Body of pancreas (tissue), 4 donors: Measurements from ENCODE around the gene ZNF423. TPM values are rescaled to one million over a fixed set of nuclear protein-coding genes. Genes with fewer than 3 reads are reported as not detected.

Experiments
- ATAC-seq: fragments of 150-250 bp; one replicate; pipeline ENCODE4 v1.9.1; 2016
- DNase-seq, 4 donors: peaks; one replicate each; pipeline ENCODE4 v3.0.0-alpha.2; 2019
- H3K27ac ChIP-seq, 4 donors: fragments of 200-600 bp; sonication (generic); 1 replicate in 3 of 4; 2 replicates in 1 of 4; pipeline versions ENCODE4 v1.5.1 to v1.6.1; 2016 to 2019; ENCODE audit warnings: mild to moderate bottlenecking in 1 of 4, mixed read lengths in 1 of 4, moderate library complexity in 1 of 4
- H3K27me3 ChIP-seq, 2 donors: fragments of 200-600 bp; sonication (generic); one replicate each; pipeline ENCODE4 v1.6.0; 2016; ENCODE audit warnings: mild to moderate bottlenecking in 1 of 2
- H3K36me3 ChIP-seq, 2 donors: fragments of 200-600 bp; sonication (generic); replicated peaks in 1 of 2; 2 replicates each; pipeline ENCODE4 v1.5.1; 2016; ENCODE audit warnings: low read depth in 2 of 2; ENCODE audit not compliant: insufficient read depth in 1 of 2
- H3K4me1 ChIP-seq: fragments of 200-600 bp; sonication (generic); one replicate; pipeline ENCODE4 v1.6.0; 2016
- H3K4me3 ChIP-seq, 2 donors: fragments of 200-600 bp; sonication (generic); 1 replicate in 1 of 2; 2 replicates in 1 of 2; pipeline ENCODE4 v1.5.1; 2016 to 2019
- H3K9me3 ChIP-seq, 3 donors: fragments of 200-600 bp; sonication (generic); 1 replicate in 2 of 3; 2 replicates in 1 of 3; pipeline ENCODE4 v1.5.1; 2016
- CTCF ChIP-seq, 7 experiments: fragments of 450-650 bp in 4 of 7; fragments of 200-600 bp in 3 of 7; sonication (generic) in 3 of 7; IDR thresholded peaks; one replicate each; pipeline ENCODE4 v1.5.1; 2016 to 2019; ENCODE audit warnings: antibody characterized with exemption in 7 of 7
- POLR2A ChIP-seq, 3 donors: fragments of 450-650 bp; IDR thresholded peaks; one replicate each; pipeline ENCODE4 v1.6.1; 2016; ENCODE audit warnings: antibody characterized with exemption in 3 of 3, mild to moderate bottlenecking in 2 of 3
- WGBS, 2 donors: methylation state at CpG; one replicate each; pipeline ENCODE4 v1.1.5; 2017; 5-methylcytosine and 5-hydroxymethylcytosine counted together
- intact Hi-C: fragments of 100-400 bp; cut with DNase I; formaldehyde crosslinking; loops from one replicate; pipeline ENCODE4 v1.15.1; 2023
- total RNA-seq, 2 donors: library from RNA; depleted of rRNA; stranded (reverse); fragments of >200 nt; gene quantifications; one replicate each; pipeline ENCODE4 v1.1.0, GENCODE V29; 2016

ZNF423 gene
- total RNA-seq, 2 donors from 2014 or later = 4.2 to 9.2 TPM

DNA sequence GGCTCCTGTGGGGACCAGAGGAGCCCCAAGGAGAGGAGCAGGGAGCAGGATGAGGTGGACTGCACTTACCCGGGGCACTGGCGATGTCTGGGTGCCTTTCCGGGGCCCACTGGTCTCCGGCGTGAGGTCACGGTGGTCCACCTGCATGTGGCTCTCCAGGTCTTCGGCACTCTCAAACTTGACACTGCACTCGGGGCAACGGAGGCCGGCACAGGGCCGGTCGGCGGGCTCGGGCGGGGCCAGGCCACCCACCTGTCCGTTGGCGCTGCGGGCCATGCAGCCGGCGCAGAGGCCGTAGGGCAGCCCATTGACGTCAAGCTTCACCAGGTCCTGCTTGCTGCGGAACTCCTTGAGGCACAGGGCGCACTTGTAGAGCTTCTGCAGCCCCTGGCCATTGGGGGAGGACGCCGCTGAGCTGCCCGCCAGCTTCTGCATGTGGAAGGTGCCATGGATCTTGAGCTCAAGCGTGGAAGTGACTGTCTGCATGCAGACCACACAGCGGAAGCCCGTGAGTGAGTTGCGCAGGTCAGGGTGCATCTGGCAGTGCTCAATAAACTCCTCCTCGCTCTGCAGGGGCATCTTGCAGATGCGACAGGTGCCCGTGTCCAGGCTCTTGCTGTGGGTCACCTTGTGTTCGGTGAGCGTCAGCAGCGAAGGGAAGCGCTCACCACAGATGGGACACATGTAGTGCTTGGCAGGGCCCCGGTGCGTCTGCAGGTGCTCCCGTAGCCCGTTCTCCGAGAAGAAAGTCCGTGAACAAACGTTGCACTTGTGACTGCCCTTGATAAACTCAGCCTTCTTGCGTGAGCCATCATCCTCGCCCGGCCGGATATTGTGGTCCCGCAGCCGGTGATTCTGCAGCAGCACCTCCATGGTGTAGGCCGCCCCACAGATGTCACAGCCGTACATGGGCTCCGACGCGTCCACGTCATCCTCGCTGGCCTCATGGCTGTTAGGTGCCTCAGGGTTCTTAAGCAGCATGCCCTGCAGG lies 220.0 kb downstream of the ZNF423 start:
- H3K36me3 ChIP-seq = peaks cover 0 to 2% of the 10 kb centered on the region in 2 donors
- H3K4me1 ChIP-seq = no peaks in the 10 kb centered on the region
- H3K4me3 ChIP-seq = no peak overlapping the region
- TF ChIP-seq CTCF (IDR thresholded peaks at IDR 0.05) (no peak), POLR2A (IDR thresholded peaks at IDR 0.05) (no peak)
- no peaks in the 10 kb centered on the region for H3K27me3 ChIP-seq
- ATAC-seq = no peak
- DNase-seq = no peak
- no peak overlapping the region for H3K27ac ChIP-seq
- intact Hi-C loops = no loop called here
- H3K9me3 ChIP-seq = no peaks in the 10 kb centered on the region
- WGBS, 2 donors = 91 to 93% methylated on average over 18 to 57 of the region's 58 CpGs

DNA sequence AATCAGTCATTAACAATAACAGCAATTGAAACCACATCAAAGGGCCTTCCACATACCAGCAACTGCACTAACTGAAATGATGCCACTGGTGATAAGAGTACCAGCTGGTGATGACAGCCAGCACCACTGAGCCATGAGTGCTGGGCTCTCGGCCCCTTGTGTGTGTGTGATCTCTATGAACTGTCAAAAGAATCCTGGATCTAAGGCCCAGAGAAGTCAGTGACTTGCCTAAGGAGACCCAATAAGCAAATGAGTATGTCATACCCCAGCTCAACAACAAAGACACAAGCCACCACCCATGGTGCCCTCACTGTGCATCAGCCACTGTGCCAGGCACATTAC lies 220.9 kb downstream of the ZNF423 start:
- DNase-seq (no peak), ATAC-seq (no peak)
- H3K9me3 ChIP-seq = no peaks in the 10 kb centered on the region
- intact Hi-C loops = no loop called here
- no peaks in the 10 kb centered on the region for H3K27me3 ChIP-seq
- 92 to 100% methylated on average over 1 of the region's 1 CpG for WGBS, 2 donors
- no peak for TF ChIP-seq POLR2A (IDR thresholded peaks at IDR 0.05)
- no peak for TF ChIP-seq CTCF (IDR thresholded peaks at IDR 0.05)
- H3K4me1 ChIP-seq = no peaks in the 10 kb centered on the region
- no peak overlapping the region for H3K27ac ChIP-seq
- H3K4me3 ChIP-seq = no peak overlapping the region
- peaks cover 0 to 2% of the 10 kb centered on the region in 2 donors for H3K36me3 ChIP-seq

DNA sequence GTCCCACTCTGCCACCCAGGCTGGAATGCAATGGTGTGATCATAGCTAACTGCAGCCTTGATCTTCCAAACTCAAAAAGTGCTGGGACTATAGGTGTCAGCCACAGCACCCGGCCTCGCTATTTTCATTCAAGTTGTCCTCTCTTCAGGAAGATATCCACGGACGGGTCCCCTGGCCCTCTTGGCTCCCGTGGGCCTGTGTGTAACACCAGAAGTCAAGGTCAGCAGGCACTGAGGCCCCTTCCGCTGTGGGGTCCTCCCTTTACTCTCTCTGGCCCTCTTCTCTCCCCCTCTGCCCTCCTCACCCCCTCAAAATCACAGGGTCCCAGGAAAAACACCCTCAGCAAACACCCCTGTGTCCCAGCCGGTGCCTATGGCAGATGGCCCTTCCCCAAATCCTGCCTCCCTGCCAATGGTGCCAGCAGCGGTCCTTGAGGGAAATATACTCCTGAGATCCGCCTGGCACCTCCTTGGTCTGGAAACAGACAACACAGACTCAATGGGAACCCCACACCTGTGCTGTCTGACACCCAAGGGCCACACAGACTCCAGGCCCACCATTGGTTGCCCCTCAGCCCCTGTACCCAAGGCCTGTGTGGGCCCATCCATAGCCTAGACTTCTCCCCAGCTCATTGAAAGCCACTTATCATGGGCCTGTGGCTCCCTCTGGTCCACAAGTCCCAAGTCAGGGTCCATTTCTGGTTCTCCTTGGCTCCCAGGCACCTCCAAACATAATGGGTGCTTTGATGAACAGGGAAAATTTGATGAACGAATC lies 221.5 kb downstream of the ZNF423 start:
- Histone ChIP-seq H3K27ac (no peak overlapping the region), H3K36me3 (peaks cover 0 to 2% of the 10 kb centered on the region in 2 donors), H3K4me1 (no peaks in the 10 kb centered on the region), H3K4me3 (no peak overlapping the region), H3K9me3 (no peaks in the 10 kb centered on the region), H3K27me3 (no peaks in the 10 kb centered on the region)
- WGBS, 2 donors = 91 to 93% methylated on average over 10 of the region's 10 CpGs
- TF ChIP-seq POLR2A (IDR thresholded peaks at IDR 0.05) = no peak
- no peak for TF ChIP-seq CTCF (IDR thresholded peaks at IDR 0.05)
- ATAC-seq (no peak), DNase-seq (no peak)
- intact Hi-C loops = no loop called here

GRCh38 chr16:49632795-49633184 lies 223.1 kb downstream of the ZNF423 start:
- Histone ChIP-seq H3K4me3 (no peak overlapping the region), H3K4me1 (no peaks in the 10 kb centered on the region), H3K27ac (no peak overlapping the region), H3K9me3 (no peaks in the 10 kb centered on the region), H3K27me3 (no peaks in the 10 kb centered on the region), H3K36me3 (peaks cover 0 to 2% of the 10 kb centered on the region in 2 donors)
- intact Hi-C loops = no loop called here
- TF ChIP-seq POLR2A (IDR thresholded peaks at IDR 0.05) = no peak
- no peak for TF ChIP-seq CTCF (IDR thresholded peaks at IDR 0.05)
- DNase-seq = no peak
- WGBS, 2 donors = 78 to 90% methylated on average over 3 to 4 of the region's 4 CpGs
- ATAC-seq = no peak
